GM12874 (cell line): ENCODE measurements around the gene PRKAR2B.

Experiments used
- TF ChIP-seq, protein P1 (sequence below): IDR thresholded peaks from 2 replicates; pipeline ENCODE4 v1.5.1; 2011; ENCODE audit warnings: low read depth, mild to moderate bottlenecking, control low read depth, low read length, moderate library complexity; ENCODE audit not compliant: insufficient read depth

The PRKAR2B gene

DNA sequence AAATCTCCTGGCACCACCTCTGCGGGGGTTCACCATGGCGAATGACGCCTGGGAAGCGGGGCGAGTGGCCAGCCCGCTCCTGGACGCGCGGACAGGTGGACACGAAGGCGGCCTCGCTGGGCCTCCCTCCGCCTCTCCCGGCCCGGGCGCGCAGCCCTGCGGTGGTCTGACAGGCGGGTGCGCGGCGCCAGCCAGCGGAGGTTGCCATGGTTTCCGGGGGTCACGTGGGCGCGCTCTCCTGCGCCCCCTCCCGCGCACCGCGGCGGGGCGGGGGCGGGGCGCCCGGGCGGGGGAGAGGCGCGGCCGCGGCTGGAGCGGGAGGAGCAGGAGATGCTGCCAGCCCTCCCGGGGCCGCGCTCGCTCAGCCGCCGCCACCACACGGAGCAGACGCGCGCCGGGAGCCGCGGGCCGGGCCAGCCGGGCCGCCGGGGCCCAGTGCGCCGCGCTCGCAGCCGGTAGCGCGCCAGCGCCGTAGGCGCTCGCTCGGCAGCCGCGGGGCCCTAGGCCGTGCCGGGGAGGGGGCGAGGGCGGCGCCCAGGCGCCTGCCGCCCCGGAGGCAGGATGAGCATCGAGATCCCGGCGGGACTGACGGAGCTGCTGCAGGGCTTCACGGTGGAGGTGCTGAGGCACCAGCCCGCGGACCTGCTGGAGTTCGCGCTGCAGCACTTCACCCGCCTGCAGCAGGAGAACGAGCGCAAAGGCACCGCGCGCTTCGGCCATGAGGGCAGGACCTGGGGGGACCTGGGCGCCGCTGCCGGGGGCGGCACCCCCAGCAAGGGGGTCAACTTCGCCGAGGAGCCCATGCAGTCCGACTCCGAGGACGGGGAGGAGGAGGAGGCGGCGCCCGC lies at the start of gene PRKAR2B:
PRKAR2B (plus strand) TSS at position 359 of the 848 bp plus-strand sequence; CDS start at position 562, 203 bp downstream.
- TF ChIP-seq, protein P1, sequence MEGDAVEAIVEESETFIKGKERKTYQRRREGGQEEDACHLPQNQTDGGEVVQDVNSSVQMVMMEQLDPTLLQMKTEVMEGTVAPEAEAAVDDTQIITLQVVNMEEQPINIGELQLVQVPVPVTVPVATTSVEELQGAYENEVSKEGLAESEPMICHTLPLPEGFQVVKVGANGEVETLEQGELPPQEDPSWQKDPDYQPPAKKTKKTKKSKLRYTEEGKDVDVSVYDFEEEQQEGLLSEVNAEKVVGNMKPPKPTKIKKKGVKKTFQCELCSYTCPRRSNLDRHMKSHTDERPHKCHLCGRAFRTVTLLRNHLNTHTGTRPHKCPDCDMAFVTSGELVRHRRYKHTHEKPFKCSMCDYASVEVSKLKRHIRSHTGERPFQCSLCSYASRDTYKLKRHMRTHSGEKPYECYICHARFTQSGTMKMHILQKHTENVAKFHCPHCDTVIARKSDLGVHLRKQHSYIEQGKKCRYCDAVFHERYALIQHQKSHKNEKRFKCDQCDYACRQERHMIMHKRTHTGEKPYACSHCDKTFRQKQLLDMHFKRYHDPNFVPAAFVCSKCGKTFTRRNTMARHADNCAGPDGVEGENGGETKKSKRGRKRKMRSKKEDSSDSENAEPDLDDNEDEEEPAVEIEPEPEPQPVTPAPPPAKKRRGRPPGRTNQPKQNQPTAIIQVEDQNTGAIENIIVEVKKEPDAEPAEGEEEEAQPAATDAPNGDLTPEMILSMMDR = no peak

DNA sequence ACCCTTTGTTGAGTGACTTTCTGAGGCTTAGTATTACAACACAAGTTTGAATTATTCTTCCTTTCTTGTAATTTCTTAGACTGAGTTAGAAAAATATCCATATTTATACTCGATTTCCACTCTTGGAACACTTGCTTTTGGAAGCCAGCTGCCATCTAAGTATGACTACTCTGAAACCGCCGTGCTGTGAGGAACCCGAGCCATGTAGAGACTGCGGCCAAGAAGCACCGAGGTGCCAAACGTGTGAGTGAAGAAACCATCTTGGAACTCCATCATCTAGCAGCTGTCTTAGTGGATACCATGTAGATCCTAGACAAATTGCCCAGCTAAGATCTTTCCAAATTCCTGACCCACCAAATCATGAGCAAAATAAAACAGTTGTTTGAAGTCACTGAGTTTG lies 49.7 kb upstream of the PRKAR2B start:
- TF ChIP-seq, protein P1 = no peak

DNA sequence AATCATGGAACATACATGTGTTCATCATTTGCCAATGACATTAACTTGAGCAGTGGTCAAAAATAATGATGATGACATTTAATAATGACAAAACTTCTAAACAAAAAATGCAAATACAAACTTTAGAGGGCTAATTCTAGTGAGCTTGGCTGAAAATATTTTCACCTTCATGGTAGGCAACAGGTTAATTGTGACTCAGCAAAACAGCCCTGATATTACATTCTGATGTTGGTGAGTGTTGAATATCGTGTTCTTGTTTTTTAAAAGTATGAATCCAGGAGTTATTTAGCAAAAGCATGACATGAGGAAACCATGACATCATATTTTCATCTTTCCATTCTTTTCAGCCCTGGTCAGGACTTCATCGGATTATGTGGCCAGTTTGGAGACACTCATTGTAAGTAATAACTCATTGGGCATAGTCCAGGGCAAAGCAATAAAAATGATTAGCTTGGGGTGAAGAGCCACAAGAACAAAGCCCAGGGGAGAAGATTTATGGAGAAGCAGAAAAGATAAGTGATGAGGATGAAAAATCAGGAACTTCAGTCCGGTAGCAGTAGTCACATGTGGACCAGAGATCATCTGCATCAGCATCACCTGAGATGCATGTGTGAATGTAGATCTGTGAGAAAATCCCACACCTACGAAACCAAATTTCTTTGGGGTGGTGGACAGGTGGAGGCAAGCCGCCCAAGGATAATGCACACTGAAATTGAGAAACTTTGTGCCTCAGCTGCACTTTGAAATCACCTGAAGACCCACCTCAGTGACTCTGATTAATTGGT lies 46.8 kb upstream of the PRKAR2B start:
- TF ChIP-seq, protein P1 = no peak

DNA sequence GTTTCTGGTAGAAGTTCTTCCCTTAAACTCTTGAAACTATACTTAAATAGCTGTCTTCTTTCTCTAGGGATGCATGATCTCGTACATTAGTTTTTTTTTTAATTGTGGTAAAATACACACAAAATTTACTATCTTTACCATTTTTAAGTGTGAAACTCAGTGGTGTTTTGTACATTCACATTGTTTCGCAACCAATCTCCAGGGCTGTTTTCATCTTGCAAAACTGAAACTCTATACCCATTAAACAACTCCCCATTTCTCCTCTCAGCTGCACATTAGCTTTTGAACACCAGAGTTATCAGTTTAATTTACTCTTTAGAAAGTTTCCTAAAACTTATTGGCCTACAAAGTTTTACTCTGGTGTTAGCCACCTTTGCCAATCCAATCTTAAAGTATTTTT lies 45.5 kb upstream of the PRKAR2B start:
- TF ChIP-seq, protein P1 = no peak

DNA sequence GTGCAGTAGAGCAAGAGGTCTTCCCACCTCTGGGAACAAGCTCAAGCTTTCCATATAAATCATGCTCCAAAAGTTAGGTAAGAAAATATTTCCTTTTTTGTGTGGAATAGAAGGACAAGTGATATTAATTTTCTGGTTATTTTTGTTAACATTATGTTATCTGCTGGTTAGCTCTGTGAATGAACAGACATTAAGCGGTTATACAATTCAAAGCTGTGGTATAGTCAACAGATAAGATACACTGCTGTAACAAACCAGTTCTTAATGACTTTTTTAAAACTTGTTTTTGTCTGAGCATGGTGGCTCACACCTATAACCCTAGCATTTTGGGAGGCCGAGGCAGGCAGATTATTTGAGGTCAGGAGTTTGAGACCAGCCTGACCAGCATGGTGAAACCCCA lies 43.0 kb upstream of the PRKAR2B start:
- TF ChIP-seq, protein P1 = no peak

DNA sequence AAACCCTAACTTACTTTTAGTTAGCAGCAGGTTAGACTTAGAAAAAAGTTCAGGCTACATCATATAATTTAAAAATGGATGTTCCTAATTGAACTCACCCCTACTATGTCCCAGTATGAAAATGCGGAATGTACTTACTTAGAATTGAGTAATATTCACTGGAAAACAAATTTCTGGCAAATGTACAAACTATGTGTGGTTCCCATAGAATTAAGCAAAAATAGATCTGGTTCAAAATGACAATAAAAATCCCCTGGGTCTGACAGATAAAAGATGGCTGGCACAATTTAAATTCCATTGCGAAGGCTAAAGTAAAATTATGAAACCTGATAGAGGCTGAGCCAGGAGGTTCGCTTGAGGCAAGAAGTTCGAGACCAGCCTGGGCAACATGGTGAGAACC lies 42.4 kb upstream of the PRKAR2B start:
- TF ChIP-seq, protein P1 = no peak

DNA sequence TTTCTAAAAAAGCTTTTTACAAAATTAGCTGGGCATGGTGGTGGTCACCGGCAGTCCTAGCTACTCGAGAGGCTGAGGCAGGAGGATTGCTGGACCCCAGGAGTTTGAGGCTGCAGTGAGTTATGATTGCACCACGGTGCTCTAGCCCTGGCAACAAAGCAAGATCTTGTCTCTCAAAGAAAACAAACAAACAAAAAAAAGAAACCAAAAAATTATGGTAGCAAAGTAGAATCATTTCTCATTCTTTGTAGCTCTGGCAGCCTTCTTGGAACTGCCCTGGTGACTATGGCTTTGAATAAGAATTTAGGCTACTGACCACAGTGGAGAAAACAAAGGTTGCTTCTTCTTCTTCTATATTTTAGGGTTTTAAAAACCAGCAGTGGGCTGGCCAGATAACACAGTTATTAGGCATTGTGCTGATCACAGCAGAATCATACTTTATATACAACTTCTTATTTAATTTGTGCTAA lies 41.9 kb upstream of the PRKAR2B start:
- TF ChIP-seq, protein P1 = no peak
